Endothelial cell of umbilical vein (primary cell): Measurements from ENCODE around the gene SSX2IP. TPM values are rescaled to one million over a fixed set of nuclear protein-coding genes. Genes with fewer than 3 reads are reported as not detected.

ENCODE experiments used
- BruUV-seq: library from RNA; stranded (reverse); fragments of 400-500 nt; replicated peaks from 2 replicates; lab custom pipeline; 2021; lab: Mats Ljungman, UMichigan
- CTCF ChIA-PET: fragments of 300-600, 350-600 bp; sonication (Branson Sonifier 250); formaldehyde crosslinking; loops from one replicate; lab custom pipeline; 2021; ENCODE audit warnings: antibody characterized with exemption, inconsistent platforms; lab: Charles Lee
- POLR2A ChIA-PET: fragments of 300-600, 350-600 bp; sonication (Branson Sonifier 250); formaldehyde crosslinking; loops from one replicate; lab custom pipeline; 2021; ENCODE audit warnings: antibody characterized with exemption, inconsistent platforms; lab: Charles Lee
- DNase-seq: peaks from one replicate; pipeline ENCODE4 v3.0.0-alpha.2; 2011; ENCODE audit warnings: low read depth, low spot score
- FAIRE-seq: peaks from 2 replicates; lab custom pipeline; 2011; peaks lifted over from hg19 to GRCh38; lab: Jason Lieb, UNC
- H2AFZ ChIP-seq: 2 replicates; pipeline ENCODE4 v1.6.0; 2012; ENCODE audit warnings: low read depth, low read length, control low read depth, inconsistent platforms
- H3K27ac ChIP-seq: 2 replicates; pipeline ENCODE4 v1.5.1; 2011; ENCODE audit warnings: low read depth, mild to moderate bottlenecking, control low read depth, low read length, moderate library complexity; ENCODE audit not compliant: insufficient read depth
- H3K27me3 ChIP-seq, 2 experiments: 2 replicates each; pipeline versions ENCODE4 v1.6.0 to v1.6.1; 2011; ENCODE audit warnings: low read length in 2 of 2, mixed read lengths in 1 of 2; ENCODE audit not compliant: control insufficient read depth in 2 of 2, insufficient read depth in 2 of 2
- H3K36me3 ChIP-seq, 2 experiments: 2 replicates in 1 of 2; 3 replicates in 1 of 2; pipeline ENCODE4 v1.5.1; 2011; ENCODE audit warnings: low read length in 2 of 2, mild to moderate bottlenecking in 1 of 2, moderate library complexity in 1 of 2; ENCODE audit not compliant: control insufficient read depth in 2 of 2, insufficient read depth in 2 of 2; ENCODE audit errors: extremely low read depth in 1 of 2
- H3K4me1 ChIP-seq: 3 replicates; pipeline ENCODE4 v1.5.1; 2011; ENCODE audit warnings: mild to moderate bottlenecking, low read length; ENCODE audit not compliant: control insufficient read depth, insufficient read depth; ENCODE audit errors: extremely low read depth
- H3K4me2 ChIP-seq: 2 replicates; pipeline ENCODE4 v1.6.1; 2011; ENCODE audit warnings: low read length, control low read depth, mixed read lengths; ENCODE audit not compliant: insufficient read depth
- H3K4me3 ChIP-seq, 3 experiments: fragments of 200-600 bp in 1 of 3; sonication (generic), shearing (Covaris generic) in 1 of 3; replicated peaks in 1 of 3; 2 replicates each; pipeline ENCODE4 v1.5.1; 2011 to 2016; ENCODE audit warnings: control low read depth in 3 of 3, low read length in 3 of 3, mild to moderate bottlenecking in 2 of 3, inconsistent platforms in 1 of 3, low read depth in 1 of 3, moderate library complexity in 1 of 3; ENCODE audit not compliant: insufficient read depth in 1 of 3
- H3K79me2 ChIP-seq: 2 replicates; pipeline ENCODE4 v1.6.0; 2012; ENCODE audit warnings: low read length, inconsistent platforms; ENCODE audit not compliant: control insufficient read depth, insufficient read depth
- H3K9ac ChIP-seq: replicated peaks from 2 replicates; pipeline ENCODE3; 2011; ENCODE audit warnings: low read length, control low read depth; ENCODE audit not compliant: insufficient read depth; ENCODE audit errors: extremely low read depth
- H3K9me1 ChIP-seq: replicated peaks from 3 replicates; pipeline ENCODE4 v1.6.0; 2011; ENCODE audit warnings: mild to moderate bottlenecking, low read length; ENCODE audit not compliant: control insufficient read depth, insufficient read depth; ENCODE audit errors: extremely low read depth
- H3K9me3 ChIP-seq: replicated peaks from 2 replicates; pipeline ENCODE4 v1.5.1; 2012; ENCODE audit warnings: low read length, inconsistent platforms; ENCODE audit not compliant: control insufficient read depth, insufficient read depth
- H4K20me1 ChIP-seq: replicated peaks from 2 replicates; pipeline ENCODE3; 2011; ENCODE audit warnings: mild to moderate bottlenecking, low read length; ENCODE audit not compliant: control insufficient read depth, insufficient read depth; ENCODE audit errors: extremely low read depth
- EZH2 ChIP-seq: IDR thresholded peaks from 2 replicates; pipeline ENCODE4 v1.6.1; 2012; ENCODE audit warnings: borderline replicate concordance, low read depth, mild to moderate bottlenecking, moderate library complexity, low read length, inconsistent platforms; ENCODE audit not compliant: severe bottlenecking
- FOS ChIP-seq: IDR thresholded peaks from 2 replicates; pipeline ENCODE4 v1.6.1; 2011; ENCODE audit warnings: mild to moderate bottlenecking, low read length, moderate library complexity, borderline replicate concordance; ENCODE audit not compliant: insufficient read depth
- GATA2 ChIP-seq: IDR thresholded peaks from 2 replicates; pipeline ENCODE4 v1.7.0; 2011; ENCODE audit warnings: low read depth, mild to moderate bottlenecking, moderate library complexity, mixed read lengths, low read length; ENCODE audit not compliant: insufficient read length, insufficient read depth
- JUN ChIP-seq: IDR thresholded peaks from 2 replicates; pipeline ENCODE4 v1.6.1; 2011; ENCODE audit warnings: borderline replicate concordance, low read depth; ENCODE audit not compliant: insufficient read length, insufficient read depth
- MYC ChIP-seq: IDR thresholded peaks from one replicate; pipeline ENCODE4 v1.6.1; 2011; ENCODE audit warnings: mild to moderate bottlenecking, low read depth, low read length
- POLR2A ChIP-seq: IDR thresholded peaks from 2 replicates; pipeline ENCODE4 v1.6.1; 2012; ENCODE audit warnings: low read depth, mild to moderate bottlenecking, control low read depth, low read length
- POLR2AphosphoS5 ChIP-seq: IDR thresholded peaks from 2 replicates; pipeline ENCODE4 v1.6.1; 2012; ENCODE audit warnings: low read depth, mild to moderate bottlenecking, control low read depth, low read length, moderate library complexity; ENCODE audit not compliant: insufficient read depth
- dilution Hi-C: fragments of 300-500 bp; cut with MboI; formaldehyde crosslinking; loops from one replicate; pipeline ENCODE4 v1.15.0; 2019; ENCODE audit warnings: low sequenced_read_pairs; ENCODE audit not compliant: extremely low pct_ligation_motif_present
- intact Hi-C: fragments of 100-400 bp; cut with micrococcal nuclease; formaldehyde crosslinking; loops from one replicate; pipeline ENCODE4 v1.10.0; 2022
- polyA plus RNA-seq, 4 experiments: library from polyadenylated mRNA; depleted of rRNA in 3 of 4; stranded (reverse) in 3 of 4; unstranded in 1 of 4; fragments of >200 nt; gene quantifications; 2 replicates each; pipeline versions ENCODE4 v1.2.1 to v1.2.3, GENCODE V29; 2011 to 2012; ENCODE audit warnings: missing spikeins in 1 of 4
- total RNA-seq: library from RNA; stranded (reverse); gene quantifications from 2 replicates; pipeline ENCODE4 v1.2.3, GENCODE V29; 2021
- TF ChIP-seq, protein P1 (sequence below), 2 donors: IDR thresholded peaks; 1 replicate in 1 of 2; 2 replicates in 1 of 2; pipeline ENCODE4 v1.5.1; 2011; ENCODE audit warnings: low read length in 2 of 2, mild to moderate bottlenecking in 2 of 2, moderate library complexity in 2 of 2, control low read depth in 1 of 2, inconsistent platforms in 1 of 2, low read depth in 1 of 2; ENCODE audit not compliant: insufficient read depth in 1 of 2; ENCODE audit errors: extremely low read depth in 1 of 2
- TF ChIP-seq, protein P2 (sequence below): IDR thresholded peaks from 2 replicates; pipeline ENCODE4 v1.6.1; 2011; ENCODE audit not compliant: insufficient read depth, insufficient read length

Gene SSX2IP
- total and polyA plus RNA-seq, 2 donors (not counting 3 experiments of a cell fraction or from before 2014, with no cell fraction given) = 0.77 to 8.4 TPM

DNA sequence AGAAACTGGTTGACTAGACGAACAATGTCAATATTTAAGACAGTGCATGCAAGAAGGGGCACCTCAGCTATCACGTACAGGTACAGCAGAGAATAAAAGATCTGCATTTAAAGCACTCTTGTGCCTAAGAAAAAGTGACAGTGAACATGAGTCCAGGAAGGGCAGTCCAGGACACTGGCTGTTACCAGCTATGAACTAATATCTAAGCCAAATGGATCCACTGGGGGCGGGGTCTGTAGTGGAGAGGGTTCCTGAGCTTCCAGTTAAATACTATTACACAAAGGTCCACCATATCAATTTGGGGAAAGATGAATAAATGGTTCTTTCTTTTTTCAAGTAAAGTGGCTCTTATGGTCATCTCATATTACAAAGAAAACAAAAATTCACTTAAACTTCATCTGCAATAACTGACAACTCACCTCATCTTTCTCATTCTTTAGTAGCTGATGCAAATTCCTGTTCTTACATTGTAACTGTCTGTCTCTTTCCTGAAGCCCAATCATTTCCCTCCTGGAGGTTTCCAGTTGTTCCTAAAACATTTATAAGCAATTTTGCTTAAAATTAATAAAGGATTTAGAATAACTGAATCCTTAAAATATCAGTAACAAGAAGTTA is 24.5 kb downstream of the SSX2IP start:
- H3K79me2 ChIP-seq = no peaks in the 10 kb centered on the region
- H3K4me2 ChIP-seq = no peak overlapping the region
- no peaks in the 10 kb centered on the region for H3K27me3 ChIP-seq
- intact Hi-C loops (no loop called here), dilution Hi-C loops (no loop called here)
- ChIA-PET POLR2A (no interaction called here), CTCF (interaction anchor here (1.5 kb wide), 2 partner anchors 11 to 58 kb away, joined by 3 to 4 read pairs; no protein-coding TSS in a partner anchor)
- no peaks in the 10 kb centered on the region for H4K20me1 ChIP-seq
- no peak overlapping the region for H3K9ac ChIP-seq
- H3K36me3 ChIP-seq = no peaks in the 10 kb centered on the region
- FAIRE-seq = no peak
- no peak overlapping the region for H3K27ac ChIP-seq
- no peaks in the 10 kb centered on the region for H3K9me3 ChIP-seq
- no TSS peak for BruUV-seq
- no peak overlapping the region for H3K4me3 ChIP-seq
- TF ChIP-seq MYC = no peak
- TF ChIP-seq, protein P1, sequence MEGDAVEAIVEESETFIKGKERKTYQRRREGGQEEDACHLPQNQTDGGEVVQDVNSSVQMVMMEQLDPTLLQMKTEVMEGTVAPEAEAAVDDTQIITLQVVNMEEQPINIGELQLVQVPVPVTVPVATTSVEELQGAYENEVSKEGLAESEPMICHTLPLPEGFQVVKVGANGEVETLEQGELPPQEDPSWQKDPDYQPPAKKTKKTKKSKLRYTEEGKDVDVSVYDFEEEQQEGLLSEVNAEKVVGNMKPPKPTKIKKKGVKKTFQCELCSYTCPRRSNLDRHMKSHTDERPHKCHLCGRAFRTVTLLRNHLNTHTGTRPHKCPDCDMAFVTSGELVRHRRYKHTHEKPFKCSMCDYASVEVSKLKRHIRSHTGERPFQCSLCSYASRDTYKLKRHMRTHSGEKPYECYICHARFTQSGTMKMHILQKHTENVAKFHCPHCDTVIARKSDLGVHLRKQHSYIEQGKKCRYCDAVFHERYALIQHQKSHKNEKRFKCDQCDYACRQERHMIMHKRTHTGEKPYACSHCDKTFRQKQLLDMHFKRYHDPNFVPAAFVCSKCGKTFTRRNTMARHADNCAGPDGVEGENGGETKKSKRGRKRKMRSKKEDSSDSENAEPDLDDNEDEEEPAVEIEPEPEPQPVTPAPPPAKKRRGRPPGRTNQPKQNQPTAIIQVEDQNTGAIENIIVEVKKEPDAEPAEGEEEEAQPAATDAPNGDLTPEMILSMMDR (IDR thresholded peaks at IDR 0.05; ENCODE audit: extremely low read depth in 1 of 2, insufficient read depth in 1 of 2, low read depth in 1 of 2, low read length in 2 of 2) = no peak
- TF ChIP-seq FOS = no peak
- no peak for TF ChIP-seq GATA2
- no peak for TF ChIP-seq POLR2AphosphoS5
- no peak for TF ChIP-seq EZH2
- TF ChIP-seq, protein P2, sequence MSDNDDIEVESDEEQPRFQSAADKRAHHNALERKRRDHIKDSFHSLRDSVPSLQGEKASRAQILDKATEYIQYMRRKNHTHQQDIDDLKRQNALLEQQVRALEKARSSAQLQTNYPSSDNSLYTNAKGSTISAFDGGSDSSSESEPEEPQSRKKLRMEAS = no peak
- no peak for TF ChIP-seq JUN
- TF ChIP-seq POLR2A = no peak
- H3K9me1 ChIP-seq = peaks cover 2% of the 10 kb centered on the region
- no peaks in the 10 kb centered on the region for H3K4me1 ChIP-seq
- DNase-seq = no peak
- no peak overlapping the region for H2AFZ ChIP-seq
